DOHH2 (cell line): ENCODE measurements around the gene YTHDC1.

Source experiments
- H3F3A ChIP-seq: fragments of 200-600 bp; sonication (generic), shearing (Covaris generic); 2 replicates; pipeline ENCODE4 v1.6.0; 2016; ENCODE audit warnings: antibody characterized with exemption, mild to moderate bottlenecking; ENCODE audit not compliant: control insufficient read depth, insufficient read depth
- H3K27ac ChIP-seq: fragments of 200-600 bp; sonication (generic); 2 replicates; pipeline ENCODE4 v1.5.1; 2014; ENCODE audit warnings: low read depth, mild to moderate bottlenecking, low read length, moderate library complexity
- H3K27me3 ChIP-seq: fragments of 200-600 bp; sonication (generic); 2 replicates; pipeline ENCODE4 v1.6.1; 2014; ENCODE audit warnings: mild to moderate bottlenecking, low read length, mixed read lengths; ENCODE audit not compliant: control insufficient read depth
- H3K36me3 ChIP-seq: fragments of 200-600 bp; sonication (generic); 2 replicates; pipeline ENCODE4 v1.6.1; 2014; ENCODE audit warnings: mild to moderate bottlenecking, low read length, moderate library complexity, mixed read lengths; ENCODE audit not compliant: control insufficient read depth
- H3K4me1 ChIP-seq: fragments of 200-600 bp; sonication (generic); 2 replicates; pipeline ENCODE4 v1.6.1; 2014; ENCODE audit warnings: mild to moderate bottlenecking, low read length, mixed read lengths; ENCODE audit not compliant: control insufficient read depth
- H3K4me2 ChIP-seq: fragments of 200-600 bp; sonication (generic); 2 replicates; pipeline ENCODE4 v1.6.0; 2014; ENCODE audit warnings: mild to moderate bottlenecking, low read length, moderate library complexity
- H3K4me3 ChIP-seq: fragments of 200-600 bp; sonication (generic); 2 replicates; pipeline ENCODE4 v1.5.1; 2014; ENCODE audit warnings: mild to moderate bottlenecking, low read length, mixed read lengths
- H3K79me2 ChIP-seq: fragments of 200-600 bp; sonication (generic); 2 replicates; pipeline ENCODE4 v1.6.1; 2014; ENCODE audit warnings: mild to moderate bottlenecking, low read length, mixed read lengths; ENCODE audit not compliant: control insufficient read depth
- H3K9me2 ChIP-seq: fragments of 200-600 bp; sonication (generic); replicated peaks from 2 replicates; pipeline ENCODE4 v1.6.1; 2014; ENCODE audit warnings: mild to moderate bottlenecking, low read length, mixed read lengths; ENCODE audit not compliant: control insufficient read depth
- H3K9me3 ChIP-seq: fragments of 200-600 bp; sonication (generic); 2 replicates; pipeline ENCODE4 v1.6.1; 2014; ENCODE audit warnings: antibody characterized with exemption, low read length, mixed read lengths; ENCODE audit not compliant: control insufficient read depth, insufficient read depth
- H4K20me1 ChIP-seq: fragments of 200-600 bp; sonication (generic); 2 replicates; pipeline ENCODE4 v1.6.0; 2014; ENCODE audit warnings: low read depth, mild to moderate bottlenecking, antibody characterized with exemption, low read length, moderate library complexity; ENCODE audit not compliant: control insufficient read depth, insufficient read depth
- CTCF ChIP-seq: fragments of 200-600 bp; sonication (generic); IDR thresholded peaks from one replicate; pipeline ENCODE4 v1.5.1; 2014; ENCODE audit warnings: antibody characterized with exemption, mild to moderate bottlenecking, low read depth, low read length; ENCODE audit not compliant: poor library complexity, severe bottlenecking
- EZH2phosphoT487 ChIP-seq: fragments of 200-600 bp; sonication (generic); IDR thresholded peaks from 2 replicates; pipeline ENCODE4 v1.6.1; 2017; ENCODE audit warnings: borderline replicate concordance, mild to moderate bottlenecking, antibody characterized with exemption, low read length, moderate library complexity, mixed read lengths

YTHDC1 gene

GRCh38 chr4:68347845-68348244 lies 2.0 kb downstream of the YTHDC1 start:
- H3K27me3 ChIP-seq: no peaks in the 10 kb centered on the region
- peaks cover 34% of the 10 kb centered on the region for H4K20me1 ChIP-seq
- no peaks in the 10 kb centered on the region for H3K9me3 ChIP-seq
- H3K4me2 ChIP-seq: peak overlapping the region; percentile 95
- peaks cover 29% of the 10 kb centered on the region for H3K4me1 ChIP-seq
- no peaks in the 10 kb centered on the region for H3F3A ChIP-seq
- peak overlapping the region; percentile 98 for H3K4me3 ChIP-seq
- no peak for TF ChIP-seq CTCF
- no peak for TF ChIP-seq EZH2phosphoT487
- no peak overlapping the region for H3K27ac ChIP-seq
- no peaks in the 10 kb centered on the region for H3K9me2 ChIP-seq
- peaks cover 37% of the 10 kb centered on the region for H3K36me3 ChIP-seq
- peaks cover 70% of the 10 kb centered on the region for H3K79me2 ChIP-seq

GRCh38 chr4:68346461-68346860 lies 3.4 kb downstream of the YTHDC1 start:
- Histone ChIP-seq H3K27me3 (no peaks in the 10 kb centered on the region), H3K4me1 (peaks cover 31% of the 10 kb centered on the region), H3K79me2 (peaks cover 84% of the 10 kb centered on the region), H3F3A (no peaks in the 10 kb centered on the region), H3K4me3 (no peak overlapping the region), H3K27ac (no peak overlapping the region), H3K36me3 (peaks cover 44% of the 10 kb centered on the region), H3K9me3 (no peaks in the 10 kb centered on the region), H3K4me2 (no peak overlapping the region), H4K20me1 (peaks cover 40% of the 10 kb centered on the region), H3K9me2 (no peaks in the 10 kb centered on the region)
- no peak for TF ChIP-seq EZH2phosphoT487
- no peak for TF ChIP-seq CTCF

- no peak for TF ChIP-seq EZH2phosphoT487
- no peak for TF ChIP-seq CTCF
- Histone ChIP-seq H3K36me3 (peaks cover 44% of the 10 kb centered on the region), H3K27ac (no peak overlapping the region), H3K9me3 (no peaks in the 10 kb centered on the region), H3K4me3 (no peak overlapping the region), H3K27me3 (no peaks in the 10 kb centered on the region), H3K9me2 (no peaks in the 10 kb centered on the region), H3K4me1 (peaks cover 29% of the 10 kb centered on the region), H3K4me2 (no peak overlapping the region), H3F3A (no peaks in the 10 kb centered on the region), H4K20me1 (peaks cover 52% of the 10 kb centered on the region), H3K79me2 (peaks cover 100% of the 10 kb centered on the region)
These were observed 5.1 kb downstream of the YTHDC1 start for GRCh38 chr4:68344785-68345184.

GRCh38 chr4:68344049-68344448 lies 5.8 kb downstream of the YTHDC1 start:
- H3F3A ChIP-seq: no peaks in the 10 kb centered on the region
- peaks cover 100% of the 10 kb centered on the region for H3K79me2 ChIP-seq
- H3K9me3 ChIP-seq: no peaks in the 10 kb centered on the region
- TF ChIP-seq CTCF (no peak), EZH2phosphoT487 (no peak)
- no peaks in the 10 kb centered on the region for H3K27me3 ChIP-seq
- peaks cover 45% of the 10 kb centered on the region for H3K36me3 ChIP-seq
- no peak overlapping the region for H3K4me2 ChIP-seq
- peaks cover 56% of the 10 kb centered on the region for H4K20me1 ChIP-seq
- H3K27ac ChIP-seq: no peak overlapping the region
- H3K9me2 ChIP-seq: no peaks in the 10 kb centered on the region
- H3K4me1 ChIP-seq: peaks cover 29% of the 10 kb centered on the region
- no peak overlapping the region for H3K4me3 ChIP-seq
